Astrocyte (in vitro differentiated cells and primary cell): ENCODE results near the gene MED12L. TPM values are rescaled to one million over a fixed set of nuclear protein-coding genes. Genes with fewer than 3 reads are reported as not detected.

Source experiments
- DNase-seq: peaks from one replicate; pipeline ENCODE4 v3.0.0-alpha.2; 2010; ENCODE audit warnings: low read depth
- FAIRE-seq: peaks from 2 replicates; lab custom pipeline; 2011; peaks lifted over from hg19 to GRCh38; lab: Jason Lieb, UNC
- H2AFZ ChIP-seq: 2 replicates; pipeline ENCODE4 v1.6.0; 2012; ENCODE audit warnings: low read depth, low read length, inconsistent platforms
- H3K27ac ChIP-seq: 2 replicates; pipeline ENCODE4 v1.5.1; 2011; ENCODE audit warnings: low read depth, low read length, inconsistent platforms
- H3K27me3 ChIP-seq: 2 replicates; pipeline ENCODE4 v1.6.0; 2011; ENCODE audit warnings: low read length, inconsistent platforms; ENCODE audit not compliant: insufficient read depth
- H3K36me3 ChIP-seq: 2 replicates; pipeline ENCODE4 v1.5.1; 2011; ENCODE audit warnings: low read length, inconsistent platforms; ENCODE audit not compliant: insufficient read depth
- H3K4me1 ChIP-seq: 2 replicates; pipeline ENCODE4 v1.5.1; 2011; ENCODE audit warnings: low read length, inconsistent platforms; ENCODE audit not compliant: insufficient read depth
- H3K4me2 ChIP-seq: 2 replicates; pipeline ENCODE4 v1.6.0; 2012; ENCODE audit warnings: low read length, inconsistent platforms
- H3K4me3 ChIP-seq: 2 replicates; pipeline ENCODE4 v1.5.1; 2011; ENCODE audit warnings: low read depth, mild to moderate bottlenecking, low read length, inconsistent platforms; ENCODE audit not compliant: insufficient read depth
- H3K79me2 ChIP-seq: 2 replicates; pipeline ENCODE4 v1.6.0; 2012; ENCODE audit warnings: mild to moderate bottlenecking, low read length, inconsistent platforms; ENCODE audit not compliant: insufficient read depth
- H3K9ac ChIP-seq: 2 replicates; pipeline ENCODE4 v1.6.0; 2012; ENCODE audit warnings: mild to moderate bottlenecking, low read length, inconsistent platforms
- H3K9me3 ChIP-seq: 2 replicates; pipeline ENCODE4 v1.5.1; 2012; ENCODE audit warnings: low read depth, mild to moderate bottlenecking, low read length, inconsistent platforms; ENCODE audit not compliant: insufficient read depth
- H4K20me1 ChIP-seq: 2 replicates; pipeline ENCODE4 v1.6.0; 2012; ENCODE audit warnings: low read length, inconsistent platforms; ENCODE audit not compliant: insufficient read depth
- H3K27ac Mint-ChIP-seq: one replicate; pipeline ENCODE4 v1.8.0; 2021; ENCODE audit warnings: mild to moderate bottlenecking, mixed read lengths; ENCODE audit not compliant: unreplicated experiment
- H3K27me3 Mint-ChIP-seq: one replicate; pipeline ENCODE4 v1.8.0; 2021; ENCODE audit warnings: low read depth, mixed read lengths; ENCODE audit not compliant: unreplicated experiment
- H3K36me3 Mint-ChIP-seq: one replicate; pipeline ENCODE4 v1.8.0; 2021; ENCODE audit warnings: low read depth, mixed read lengths; ENCODE audit not compliant: unreplicated experiment
- H3K4me1 Mint-ChIP-seq: one replicate; pipeline ENCODE4 v1.8.0; 2021; ENCODE audit warnings: low read depth, mixed read lengths; ENCODE audit not compliant: unreplicated experiment
- H3K4me3 Mint-ChIP-seq: one replicate; pipeline ENCODE4 v1.8.0; 2021; ENCODE audit warnings: mild to moderate bottlenecking, moderate library complexity, mixed read lengths; ENCODE audit not compliant: unreplicated experiment
- H3K9me3 Mint-ChIP-seq: one replicate; pipeline ENCODE4 v1.8.0; 2021; ENCODE audit warnings: mild to moderate bottlenecking, mixed read lengths; ENCODE audit not compliant: unreplicated experiment
- EZH2 ChIP-seq: IDR thresholded peaks from 2 replicates; pipeline ENCODE4 v1.6.1; 2012; ENCODE audit warnings: mild to moderate bottlenecking, low read length, inconsistent platforms; ENCODE audit not compliant: insufficient read depth
- total RNA-seq: library from RNA; stranded (reverse); gene quantifications from 2 replicates; pipeline ENCODE4 v1.2.1, GENCODE V29; 2021
- TF ChIP-seq, protein P1 (sequence below): IDR thresholded peaks from 2 replicates; pipeline ENCODE4 v1.5.1; 2011; ENCODE audit warnings: low read depth, mild to moderate bottlenecking, inconsistent platforms, low read length, moderate library complexity; ENCODE audit not compliant: insufficient read depth

The MED12L gene
- total RNA-seq, 1 donor from 2014 or later: 8.2 TPM

- no peak overlapping the region for H2AFZ ChIP-seq
- DNase-seq: no peak
These were observed 200.5 kb downstream of the MED12L start for GRCh38 chr3:151285940-151286339.

DNA sequence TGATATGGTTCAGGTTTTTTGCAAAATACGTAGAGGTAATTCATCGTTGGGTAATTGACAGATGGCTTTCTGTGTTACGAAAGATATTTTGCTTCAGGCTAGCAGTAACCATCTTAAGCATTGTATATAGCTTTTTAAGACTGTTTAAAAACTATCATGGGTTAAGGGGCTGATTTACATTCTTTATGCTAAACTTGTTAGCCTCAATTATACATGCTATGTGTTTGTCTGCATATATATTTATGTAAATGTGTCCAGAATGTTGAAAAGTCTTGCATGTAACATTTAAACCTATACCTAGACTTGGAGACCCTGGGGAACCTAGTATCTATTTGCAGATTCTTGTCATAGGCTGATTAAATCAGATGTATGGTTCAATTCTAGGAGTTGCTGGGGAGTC is 204.0 kb downstream of the MED12L start:
- no peak overlapping the region for H3K27ac ChIP-seq
- no peaks in the 10 kb centered on the region for H3K27me3 ChIP-seq
- Mint-ChIP-seq H3K4me1 (peaks cover 5% of the 10 kb centered on the region), H3K27me3 (no peaks in the 10 kb centered on the region), H3K27ac (no peak overlapping the region), H3K9me3 (no peaks in the 10 kb centered on the region), H3K4me3 (no peak overlapping the region), H3K36me3 (no peaks in the 10 kb centered on the region)
- no peak overlapping the region for H3K4me3 ChIP-seq
- no peaks in the 10 kb centered on the region for H3K36me3 ChIP-seq
- H3K9ac ChIP-seq: no peak overlapping the region
- no peaks in the 10 kb centered on the region for H3K79me2 ChIP-seq
- TF ChIP-seq EZH2: no peak
- TF ChIP-seq, protein P1, sequence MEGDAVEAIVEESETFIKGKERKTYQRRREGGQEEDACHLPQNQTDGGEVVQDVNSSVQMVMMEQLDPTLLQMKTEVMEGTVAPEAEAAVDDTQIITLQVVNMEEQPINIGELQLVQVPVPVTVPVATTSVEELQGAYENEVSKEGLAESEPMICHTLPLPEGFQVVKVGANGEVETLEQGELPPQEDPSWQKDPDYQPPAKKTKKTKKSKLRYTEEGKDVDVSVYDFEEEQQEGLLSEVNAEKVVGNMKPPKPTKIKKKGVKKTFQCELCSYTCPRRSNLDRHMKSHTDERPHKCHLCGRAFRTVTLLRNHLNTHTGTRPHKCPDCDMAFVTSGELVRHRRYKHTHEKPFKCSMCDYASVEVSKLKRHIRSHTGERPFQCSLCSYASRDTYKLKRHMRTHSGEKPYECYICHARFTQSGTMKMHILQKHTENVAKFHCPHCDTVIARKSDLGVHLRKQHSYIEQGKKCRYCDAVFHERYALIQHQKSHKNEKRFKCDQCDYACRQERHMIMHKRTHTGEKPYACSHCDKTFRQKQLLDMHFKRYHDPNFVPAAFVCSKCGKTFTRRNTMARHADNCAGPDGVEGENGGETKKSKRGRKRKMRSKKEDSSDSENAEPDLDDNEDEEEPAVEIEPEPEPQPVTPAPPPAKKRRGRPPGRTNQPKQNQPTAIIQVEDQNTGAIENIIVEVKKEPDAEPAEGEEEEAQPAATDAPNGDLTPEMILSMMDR: no peak
- H3K9me3 ChIP-seq: no peaks in the 10 kb centered on the region
- FAIRE-seq: no peak
- H3K4me2 ChIP-seq: no peak overlapping the region
- no peak for DNase-seq
- peaks cover under 1% of the 10 kb centered on the region for H3K4me1 ChIP-seq
- no peak overlapping the region for H2AFZ ChIP-seq
- H4K20me1 ChIP-seq: no peaks in the 10 kb centered on the region

More at GRCh38 chr3:151285940-151286339, 200.5 kb downstream of the MED12L start:
- Mint-ChIP-seq H3K4me3 (no peak overlapping the region), H3K27ac (no peak overlapping the region), H3K9me3 (no peaks in the 10 kb centered on the region), H3K4me1 (peaks cover 11% of the 10 kb centered on the region), H3K36me3 (no peaks in the 10 kb centered on the region), H3K27me3 (no peaks in the 10 kb centered on the region)
- H3K79me2 ChIP-seq: no peaks in the 10 kb centered on the region
- no peaks in the 10 kb centered on the region for H3K27me3 ChIP-seq
- no peak overlapping the region for H3K9ac ChIP-seq
- H3K4me2 ChIP-seq: no peak overlapping the region
- H3K4me1 ChIP-seq: peaks cover 12% of the 10 kb centered on the region
- no peak for FAIRE-seq
- H4K20me1 ChIP-seq: no peaks in the 10 kb centered on the region
- no peak for TF ChIP-seq EZH2
- TF ChIP-seq, protein P1: no peak
- H3K27ac ChIP-seq: no peak overlapping the region
- H3K9me3 ChIP-seq: no peaks in the 10 kb centered on the region
- H3K36me3 ChIP-seq: no peaks in the 10 kb centered on the region
- no peak overlapping the region for H3K4me3 ChIP-seq

DNA sequence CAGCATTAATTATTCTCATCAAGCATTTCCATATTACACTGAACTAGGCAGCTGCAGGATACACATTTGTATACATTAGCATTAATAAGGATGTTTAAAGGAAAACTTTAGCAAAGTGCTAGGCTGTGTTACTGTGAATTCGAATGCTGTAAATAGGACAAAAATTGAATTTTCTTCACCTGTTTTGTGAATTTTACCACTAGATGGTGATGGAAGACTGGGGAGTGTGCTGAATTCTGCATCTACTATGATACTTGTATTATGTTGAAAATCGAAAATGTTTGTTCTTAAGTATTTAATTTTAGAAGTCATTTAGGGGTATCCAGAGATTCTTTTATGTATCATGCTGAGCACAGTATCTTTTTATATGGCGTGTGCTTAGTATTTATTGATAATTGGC is 205.2 kb downstream of the MED12L start:
- H3K27me3 ChIP-seq: no peaks in the 10 kb centered on the region
- FAIRE-seq: peak; percentile 41

More for the DNA sequence above, 205.2 kb downstream of the MED12L start:
- H3K4me2 ChIP-seq: no peak overlapping the region
- H3K79me2 ChIP-seq: no peaks in the 10 kb centered on the region
- H3K36me3 Mint-ChIP-seq: no peaks in the 10 kb centered on the region
- H3K27me3 Mint-ChIP-seq: no peaks in the 10 kb centered on the region
- peaks cover 5% of the 10 kb centered on the region for H3K4me1 Mint-ChIP-seq
- H3K36me3 ChIP-seq: no peaks in the 10 kb centered on the region
- H4K20me1 ChIP-seq: no peaks in the 10 kb centered on the region
- H3K4me3 ChIP-seq: no peak overlapping the region
- no peak overlapping the region for H2AFZ ChIP-seq
- H3K4me1 ChIP-seq: no peaks in the 10 kb centered on the region
- H3K9ac ChIP-seq: no peak overlapping the region
- H3K27ac ChIP-seq: no peak overlapping the region
- no peak overlapping the region for H3K4me3 Mint-ChIP-seq
- no peaks in the 10 kb centered on the region for H3K9me3 ChIP-seq
- TF ChIP-seq, protein P1: peak; percentile 49
- no peak for TF ChIP-seq EZH2
- H3K9me3 Mint-ChIP-seq: no peaks in the 10 kb centered on the region
- no peak overlapping the region for H3K27ac Mint-ChIP-seq
- DNase-seq: no peak
